Measurements from ENCODE around the gene LBX2. TPM values are rescaled to one million over a fixed set of nuclear protein-coding genes. Genes with fewer than 3 reads are reported as not detected.

Gene LBX2
- total and polyA plus RNA-seq, 10 of the 15 experiments (the other 5 are each of a cell fraction or from before 2014, with no cell fraction given), result 0.08 to 4.0 (median 0.27) TPM

DNA sequence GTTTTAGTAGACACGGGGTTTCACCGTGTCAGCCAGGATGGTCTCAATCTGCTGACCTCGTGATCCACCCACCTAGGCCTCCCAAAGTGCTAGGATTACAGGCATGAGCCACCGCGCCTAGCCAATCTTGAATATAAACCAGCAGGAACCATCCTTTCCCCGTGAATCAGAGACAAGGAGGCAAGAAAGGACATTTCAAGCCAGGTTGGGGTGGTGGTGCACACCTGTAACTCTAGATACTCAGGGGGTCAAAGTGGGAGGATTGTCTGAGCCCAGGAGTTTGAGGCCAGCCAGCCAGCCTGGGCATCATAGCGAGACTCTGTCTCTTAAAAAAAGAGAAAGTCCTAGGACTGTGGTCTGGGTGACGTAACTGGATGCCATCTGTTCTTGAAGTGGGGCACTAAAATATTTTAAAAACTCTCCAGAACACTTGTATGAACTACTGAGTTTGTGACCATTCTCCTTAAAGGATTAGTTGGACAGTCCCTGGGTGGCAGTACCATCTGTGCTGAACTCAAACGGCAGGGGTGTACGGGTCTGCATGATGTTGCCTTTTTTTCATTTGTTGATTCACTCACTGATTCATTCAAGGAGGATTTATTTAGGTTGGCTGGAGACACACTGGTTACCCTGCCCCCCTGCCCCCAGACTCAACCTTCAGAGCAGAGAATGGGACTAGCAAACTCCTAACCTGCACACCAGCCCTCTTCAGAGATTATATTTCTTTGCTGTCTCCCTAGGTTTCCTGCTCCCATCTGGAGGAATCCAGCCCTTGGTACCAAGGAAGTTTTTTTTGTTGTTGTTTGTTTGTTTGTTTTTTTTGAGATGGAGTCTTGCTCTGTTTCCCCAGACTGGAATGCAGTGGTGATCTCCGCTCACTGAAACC lies 11.9 kb upstream of the LBX2 start:
- in situ Hi-C loops (cut with MboI) (no loop called here), intact Hi-C loops (cut with micrococcal nuclease; ENCODE audit: unreplicated experiment) (no loop called here)
- Histone ChIP-seq H3K9ac (ENCODE audit: control insufficient read depth, insufficient read depth, low read length) (no peak overlapping the region), H2AFZ (ENCODE audit: control insufficient read depth, low read depth, low read length) (no peak overlapping the region), H3K4me2 (ENCODE audit: control insufficient read depth, insufficient read depth) (no peak overlapping the region), H3K27me3 (replicated peaks in 1 of 2; ENCODE audit: control insufficient read depth in 2 of 2, insufficient read depth in 2 of 2, low read length in 1 of 2) (peaks cover 18 to 28% of the 10 kb centered on the region in 2 experiments), H3K36me3 (ENCODE audit: control insufficient read depth in 2 of 2, insufficient read depth in 2 of 2, low read length in 1 of 2) (no peaks in the 10 kb centered on the region), H3K4me1 (ENCODE audit: control insufficient read depth, insufficient read depth, low read length) (peaks cover 20% of the 10 kb centered on the region), H3K9me3 (replicated peaks; ENCODE audit: control insufficient read depth, insufficient read depth, low read length) (no peaks in the 10 kb centered on the region; the same call in 2 of the 3 replicates), H3K4me3 (no peak overlapping the region), H3K27ac (ENCODE audit: control insufficient read depth, insufficient read depth) (no peak overlapping the region), H4K20me1 (ENCODE audit: control insufficient read depth, insufficient read depth) (no peaks in the 10 kb centered on the region), H3K79me2 (ENCODE audit: control insufficient read depth, insufficient read depth, low read length) (peaks cover 8% of the 10 kb centered on the region)
- ChIA-PET CTCF (interaction anchor here (2.5 to 13.9 kb wide), 3 partner anchors 19 to 75 kb away, joined by 8 to 231 read pairs (median 135); partner anchors contain the start of genes AUP1, DQX1 and HTRA2), RAD21 (ENCODE audit: unreplicated experiment) (interaction anchor here (0.6 to 5.1 kb wide), 2 partner anchors 23 to 75 kb away, joined by 3 to 61 read pairs; no protein-coding TSS in a partner anchor), POLR2A (interaction anchor here (0.6 to 5.8 kb wide), 5 partner anchors 19 to 1333 kb away, joined by 3 to 33 read pairs (median 6); partner anchors contain the start of genes AUP1 and HTRA2), SMC1A (ENCODE audit: uncharacterized antibody, unreplicated experiment) (interaction anchor here (0.7 to 5.2 kb wide), 6 partner anchors 8 to 75 kb away, joined by 3 to 71 read pairs (median 4); no protein-coding TSS in a partner anchor)
- ATAC-seq, result no peak
- no TSS peak for BruUV-seq (replicated peaks)
- no peak for TF ChIP-seq TBL1XR1 (IDR thresholded peaks at IDR 0.05; ENCODE audit: low read depth, low read length)
- TF ChIP-seq, protein P1, sequence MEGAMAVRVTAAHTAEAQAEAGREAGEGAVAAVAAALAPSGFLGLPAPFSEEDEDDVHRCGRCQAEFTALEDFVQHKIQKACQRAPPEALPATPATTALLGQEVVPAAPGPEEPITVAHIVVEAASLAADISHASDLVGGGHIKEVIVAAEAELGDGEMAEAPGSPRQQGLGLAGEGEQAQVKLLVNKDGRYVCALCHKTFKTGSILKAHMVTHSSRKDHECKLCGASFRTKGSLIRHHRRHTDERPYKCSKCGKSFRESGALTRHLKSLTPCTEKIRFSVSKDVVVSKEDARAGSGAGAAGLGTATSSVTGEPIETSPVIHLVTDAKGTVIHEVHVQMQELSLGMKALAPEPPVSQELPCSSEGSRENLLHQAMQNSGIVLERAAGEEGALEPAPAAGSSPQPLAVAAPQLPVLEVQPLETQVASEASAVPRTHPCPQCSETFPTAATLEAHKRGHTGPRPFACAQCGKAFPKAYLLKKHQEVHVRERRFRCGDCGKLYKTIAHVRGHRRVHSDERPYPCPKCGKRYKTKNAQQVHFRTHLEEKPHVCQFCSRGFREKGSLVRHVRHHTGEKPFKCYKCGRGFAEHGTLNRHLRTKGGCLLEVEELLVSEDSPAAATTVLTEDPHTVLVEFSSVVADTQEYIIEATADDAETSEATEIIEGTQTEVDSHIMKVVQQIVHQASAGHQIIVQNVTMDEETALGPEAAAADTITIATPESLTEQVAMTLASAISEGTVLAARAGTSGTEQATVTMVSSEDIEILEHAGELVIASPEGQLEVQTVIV (IDR thresholded peaks at IDR 0.05; ENCODE audit: borderline replicate concordance, partially characterized antibody), result no peak
- no peak for FAIRE-seq
- no peak for DNase-seq (ENCODE audit: low read depth, low spot score)
- WGBS (ENCODE audit: insufficient coverage, insufficient replicate concordance, low lambda C conversion rate, missing lambda C conversion rate), result 68% methylated on average over 11 of the region's 11 CpGs
